GM12878 (cell line): ENCODE results near the gene MVB12B. TPM values are rescaled to one million over a fixed set of nuclear protein-coding genes. Genes with fewer than 3 reads are reported as not detected.

Experiments
- ATAC-seq: fragments of 200-7000 bp; cut with Tn5 transposase; 3 replicates; pipeline ENCODE4 v1.9.1; 2020; ENCODE audit warnings: mild to moderate bottlenecking, moderate library complexity
- BruUV-seq: library from RNA; stranded (reverse); fragments of 400-500 nt; replicated peaks from 2 replicates; lab custom pipeline; 2021; lab: Mats Ljungman, UMichigan
- CTCF ChIA-PET: fragments of 300-600 bp; sonication (Branson Sonifier 250); formaldehyde crosslinking; extraction: SDS; loops from one replicate; lab custom pipeline; 2021; ENCODE audit warnings: inconsistent platforms; lab: Yijun Ruan, JAX
- POLR2A ChIA-PET: fragments of 350-600 bp; formaldehyde crosslinking; extraction: SDS; loops from one replicate; lab custom pipeline; 2021; ENCODE audit warnings: inconsistent platforms; lab: Charles Lee
- RAD21 ChIA-PET: fragments of 300-600 bp; sonication (Branson Sonifier 250); formaldehyde crosslinking; loops from one replicate; lab custom pipeline; 2023; ENCODE audit warnings: antibody characterized with exemption; ENCODE audit not compliant: unreplicated experiment; lab: Charles Lee
- SMC1A ChIA-PET: fragments of 300-600 bp; sonication (Branson Sonifier 250); formaldehyde crosslinking; loops from one replicate; lab custom pipeline; 2023; ENCODE audit not compliant: unreplicated experiment, uncharacterized antibody; lab: Charles Lee
- DNase-seq: peaks from one replicate; pipeline ENCODE4 v3.0.0-alpha.2; 2011; ENCODE audit warnings: low read depth, low spot score
- FAIRE-seq: peaks from 3 replicates; lab custom pipeline; 2011; peaks lifted over from hg19 to GRCh38; lab: Jason Lieb, UNC
- H2AFZ ChIP-seq: 2 replicates; pipeline ENCODE4 v1.6.0; 2011; ENCODE audit warnings: low read depth, low read length, control low read depth; ENCODE audit not compliant: control insufficient read depth
- H3K27ac ChIP-seq: 2 replicates; pipeline ENCODE4 v1.5.1; 2011; ENCODE audit warnings: control low read depth; ENCODE audit not compliant: control insufficient read depth, insufficient read depth
- H3K27me3 ChIP-seq, 2 experiments: replicated peaks in 1 of 2; 2 replicates each; pipeline versions ENCODE4 v1.6.0 to v1.6.1; 2011; ENCODE audit warnings: low read length in 1 of 2; ENCODE audit not compliant: control insufficient read depth in 2 of 2, insufficient read depth in 2 of 2
- H3K36me3 ChIP-seq, 2 experiments: 2 replicates each; pipeline ENCODE4 v1.5.1; 2011; ENCODE audit warnings: low read length in 1 of 2; ENCODE audit not compliant: control insufficient read depth in 2 of 2, insufficient read depth in 2 of 2
- H3K4me1 ChIP-seq: 2 replicates; pipeline ENCODE4 v1.6.1; 2011; ENCODE audit warnings: mild to moderate bottlenecking, low read length, moderate library complexity, mixed read lengths; ENCODE audit not compliant: control insufficient read depth, insufficient read depth
- H3K4me2 ChIP-seq: 2 replicates; pipeline ENCODE4 v1.6.0; 2011; ENCODE audit warnings: control low read depth; ENCODE audit not compliant: control insufficient read depth, insufficient read depth
- H3K4me3 ChIP-seq: fragments of 200-600 bp; sonication (generic); 2 replicates; pipeline ENCODE4 v1.5.1; 2016
- H3K79me2 ChIP-seq: 2 replicates; pipeline ENCODE4 v1.6.0; 2011; ENCODE audit warnings: low read length; ENCODE audit not compliant: control insufficient read depth, insufficient read depth
- H3K9ac ChIP-seq: 2 replicates; pipeline ENCODE4 v1.8.0; 2011; ENCODE audit warnings: low read length, control low read depth, mixed read lengths; ENCODE audit not compliant: control insufficient read depth, insufficient read depth
- H3K9me3 ChIP-seq: replicated peaks from 3 replicates; pipeline ENCODE4 v1.5.1; 2011; ENCODE audit warnings: mild to moderate bottlenecking, low read length; ENCODE audit not compliant: control insufficient read depth, insufficient read depth
- H4K20me1 ChIP-seq: 2 replicates; pipeline ENCODE4 v1.6.0; 2011; ENCODE audit not compliant: control insufficient read depth, insufficient read depth
- BCL11A ChIP-seq: IDR thresholded peaks from 2 replicates; pipeline ENCODE4 v1.6.1; 2011; ENCODE audit warnings: low read depth, low read length
- E2F8 ChIP-seq: fragments of 450-650 bp; IDR thresholded peaks from 2 replicates; pipeline ENCODE4 v1.6.1; 2018; ENCODE audit warnings: mild to moderate bottlenecking, low read depth, moderate library complexity; ENCODE audit not compliant: partially characterized antibody
- GABPA ChIP-seq: IDR thresholded peaks from 2 replicates; pipeline ENCODE4 v1.6.1; 2014; ENCODE audit warnings: antibody characterized with exemption, low read depth, mild to moderate bottlenecking, inconsistent platforms
- IRF3 ChIP-seq: fragments of 450-650 bp; IDR thresholded peaks from 2 replicates; pipeline ENCODE4 v1.6.1; 2014; ENCODE audit warnings: mild to moderate bottlenecking
- JUNB ChIP-seq: IDR thresholded peaks from 2 replicates; pipeline ENCODE4 v1.6.1; 2016; ENCODE audit warnings: antibody characterized with exemption, mild to moderate bottlenecking
- MEF2A ChIP-seq: IDR thresholded peaks from 2 replicates; pipeline ENCODE4 v1.6.1; 2011; ENCODE audit warnings: low read depth, mild to moderate bottlenecking, low read length, moderate library complexity; ENCODE audit not compliant: insufficient read depth
- NBN ChIP-seq: fragments of 450-650 bp; IDR thresholded peaks from 2 replicates; pipeline ENCODE4 v1.6.1; 2016
- NFYB ChIP-seq: IDR thresholded peaks from 2 replicates; pipeline ENCODE4 v1.6.1; 2011; ENCODE audit warnings: low read depth, mild to moderate bottlenecking, low read length, improper control_type of control experiment, moderate library complexity; ENCODE audit not compliant: insufficient read depth
- PAX8 ChIP-seq: fragments of 450-650 bp; IDR thresholded peaks from 2 replicates; pipeline ENCODE4 v1.6.1; 2017; ENCODE audit warnings: mild to moderate bottlenecking, moderate library complexity
- RUNX3 ChIP-seq: IDR thresholded peaks from 2 replicates; pipeline ENCODE4 v1.6.1; 2012; ENCODE audit warnings: low read length, inconsistent platforms
- STAT3 ChIP-seq: IDR thresholded peaks from 2 replicates; pipeline ENCODE4 v1.6.1; 2011; ENCODE audit warnings: low read depth, low read length, improper control_type of control experiment
- TBL1XR1 ChIP-seq: IDR thresholded peaks from 2 replicates; pipeline ENCODE4 v1.6.1; 2012; ENCODE audit warnings: low read depth, low read length, improper control_type of control experiment
- WGBS: methylation state at CpG from one replicate; pipeline ENCODE4 v1.1.6; 2016; ENCODE audit warnings: low lambda C conversion rate; ENCODE audit not compliant: insufficient replicate concordance, insufficient coverage; ENCODE audit errors: missing lambda C conversion rate; 5-methylcytosine and 5-hydroxymethylcytosine counted together
- in situ Hi-C: fragments of 300-500 bp; cut with MboI; formaldehyde crosslinking; loops from 9 replicates; pipeline ENCODE4 v1.14.3; 2018; ENCODE audit warnings: mixed read lengths
- intact Hi-C: fragments of 100-400 bp; cut with micrococcal nuclease; formaldehyde crosslinking; loops from one replicate; pipeline ENCODE4 v1.14.2; 2022; ENCODE audit not compliant: unreplicated experiment
- polyA plus RNA-seq, 11 experiments: library from polyadenylated mRNA; depleted of rRNA in 4 of 11; unstranded in 6 of 11; stranded (reverse) in 5 of 11; fragments of >200 nt; fragmentation: Nextera tagmentation in 4 of 11; fragmentation: Illumina TruSeq in 1 of 11; extraction: Ambion mirVana in 4 of 11; extraction: Trizol in 1 of 11; gene quantifications; 1 replicate in 1 of 11; 2 replicates in 10 of 11; pipeline versions ENCODE4 v1.2.1 to v1.2.3, GENCODE V29; 2011 to 2016; ENCODE audit warnings: inconsistent platforms in 2 of 11, missing spikeins in 2 of 11, low read depth in 1 of 11
- total RNA-seq, 4 experiments: library from RNA; depleted of rRNA in 3 of 4; stranded (reverse); fragments of >200 nt in 3 of 4; fragmentation: Illumina TruSeq in 1 of 4; extraction: Trizol in 1 of 4; gene quantifications; 2 replicates each; pipeline versions ENCODE4 v1.2.1 to v1.2.3, GENCODE V29; 2013 to 2021
- TF ChIP-seq, protein P1 (sequence below): IDR thresholded peaks from 2 replicates; pipeline ENCODE4 v1.6.1; 2011; ENCODE audit warnings: borderline replicate concordance, low read depth, mild to moderate bottlenecking, moderate library complexity, mixed read lengths, low read length; ENCODE audit not compliant: insufficient read depth; ENCODE audit errors: extremely low read length
- TF ChIP-seq, protein P2 (sequence below): fragments of 450-650 bp; IDR thresholded peaks from 2 replicates; pipeline ENCODE4 v1.6.1; 2016; ENCODE audit warnings: mild to moderate bottlenecking, moderate library complexity, borderline replicate concordance

The MVB12B gene
- total and polyA plus RNA-seq, 10 of the 15 experiments (the other 5 are each of a cell fraction or from before 2014, with no cell fraction given) = 0.08 TPM; not detected in 9

GRCh38 chr9:126491568-126491879 is 164.9 kb downstream of the MVB12B start (continued):
- TF ChIP-seq MEF2A = no peak
- TF ChIP-seq GABPA = no peak
- TF ChIP-seq NBN = no peak
- TF ChIP-seq RUNX3 = no peak
- TF ChIP-seq BCL11A = no peak
- no peak for TF ChIP-seq TBL1XR1
- no peak for TF ChIP-seq JUNB
- TF ChIP-seq PAX8 = no peak
- TF ChIP-seq, all 136 proteins: peak for 0

- H3K27ac ChIP-seq = no peak overlapping the region
- no peaks in the 10 kb centered on the region for H3K79me2 ChIP-seq
- ATAC-seq = no peak
- no peak overlapping the region for H3K4me3 ChIP-seq
- H3K4me2 ChIP-seq = no peak overlapping the region
- no peak overlapping the region for H2AFZ ChIP-seq
- intact Hi-C loops = loop anchor here (1.0 to 10.0 kb wide), 5 partner anchors 95 to 1085 kb away; no protein-coding TSS in a partner anchor
- WGBS = 47% methylated on average over 10 of the region's 10 CpGs
- ChIA-PET RAD21 (interaction anchor here (0.9 to 2.2 kb wide), 4 partner anchors 19 to 1084 kb away, joined by 3 to 11 read pairs (median 6); no protein-coding TSS in a partner anchor), SMC1A (interaction anchor here (0.6 to 2.6 kb wide), 13 partner anchors 8 to 1084 kb away, joined by 3 to 15 read pairs (median 3); no protein-coding TSS in a partner anchor), CTCF (interaction anchor here (0.6 to 3.3 kb wide), 34 partner anchors 10 to 1719 kb away, joined by 3 to 31 read pairs (median 4); no protein-coding TSS in a partner anchor), POLR2A (interaction anchor here (0.6 kb wide), 1 partner anchor 669 kb away, joined by 3 read pairs; no protein-coding TSS in a partner anchor)
- H3K9ac ChIP-seq = no peak overlapping the region
- FAIRE-seq = no peak
- no TSS peak for BruUV-seq
- no peaks in the 10 kb centered on the region for H3K4me1 ChIP-seq
- no peaks in the 10 kb centered on the region for H3K36me3 ChIP-seq
- H4K20me1 ChIP-seq = no peaks in the 10 kb centered on the region
- H3K9me3 ChIP-seq = no peaks in the 10 kb centered on the region
- no peak for DNase-seq
- in situ Hi-C loops = loop anchor here (5.0 kb wide), 1 partner anchor 190 kb away; no protein-coding TSS in a partner anchor
- no peaks in the 10 kb centered on the region; a peak in 1 of 4 replicates for H3K27me3 ChIP-seq
- TF ChIP-seq IRF3 = no peak
- no peak for TF ChIP-seq E2F8
- no peak for TF ChIP-seq STAT3
- TF ChIP-seq NFYB = no peak
- TF ChIP-seq, protein P1, sequence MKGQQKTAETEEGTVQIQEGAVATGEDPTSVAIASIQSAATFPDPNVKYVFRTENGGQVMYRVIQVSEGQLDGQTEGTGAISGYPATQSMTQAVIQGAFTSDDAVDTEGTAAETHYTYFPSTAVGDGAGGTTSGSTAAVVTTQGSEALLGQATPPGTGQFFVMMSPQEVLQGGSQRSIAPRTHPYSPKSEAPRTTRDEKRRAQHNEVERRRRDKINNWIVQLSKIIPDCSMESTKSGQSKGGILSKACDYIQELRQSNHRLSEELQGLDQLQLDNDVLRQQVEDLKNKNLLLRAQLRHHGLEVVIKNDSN = no peak
- TF ChIP-seq, protein P2, sequence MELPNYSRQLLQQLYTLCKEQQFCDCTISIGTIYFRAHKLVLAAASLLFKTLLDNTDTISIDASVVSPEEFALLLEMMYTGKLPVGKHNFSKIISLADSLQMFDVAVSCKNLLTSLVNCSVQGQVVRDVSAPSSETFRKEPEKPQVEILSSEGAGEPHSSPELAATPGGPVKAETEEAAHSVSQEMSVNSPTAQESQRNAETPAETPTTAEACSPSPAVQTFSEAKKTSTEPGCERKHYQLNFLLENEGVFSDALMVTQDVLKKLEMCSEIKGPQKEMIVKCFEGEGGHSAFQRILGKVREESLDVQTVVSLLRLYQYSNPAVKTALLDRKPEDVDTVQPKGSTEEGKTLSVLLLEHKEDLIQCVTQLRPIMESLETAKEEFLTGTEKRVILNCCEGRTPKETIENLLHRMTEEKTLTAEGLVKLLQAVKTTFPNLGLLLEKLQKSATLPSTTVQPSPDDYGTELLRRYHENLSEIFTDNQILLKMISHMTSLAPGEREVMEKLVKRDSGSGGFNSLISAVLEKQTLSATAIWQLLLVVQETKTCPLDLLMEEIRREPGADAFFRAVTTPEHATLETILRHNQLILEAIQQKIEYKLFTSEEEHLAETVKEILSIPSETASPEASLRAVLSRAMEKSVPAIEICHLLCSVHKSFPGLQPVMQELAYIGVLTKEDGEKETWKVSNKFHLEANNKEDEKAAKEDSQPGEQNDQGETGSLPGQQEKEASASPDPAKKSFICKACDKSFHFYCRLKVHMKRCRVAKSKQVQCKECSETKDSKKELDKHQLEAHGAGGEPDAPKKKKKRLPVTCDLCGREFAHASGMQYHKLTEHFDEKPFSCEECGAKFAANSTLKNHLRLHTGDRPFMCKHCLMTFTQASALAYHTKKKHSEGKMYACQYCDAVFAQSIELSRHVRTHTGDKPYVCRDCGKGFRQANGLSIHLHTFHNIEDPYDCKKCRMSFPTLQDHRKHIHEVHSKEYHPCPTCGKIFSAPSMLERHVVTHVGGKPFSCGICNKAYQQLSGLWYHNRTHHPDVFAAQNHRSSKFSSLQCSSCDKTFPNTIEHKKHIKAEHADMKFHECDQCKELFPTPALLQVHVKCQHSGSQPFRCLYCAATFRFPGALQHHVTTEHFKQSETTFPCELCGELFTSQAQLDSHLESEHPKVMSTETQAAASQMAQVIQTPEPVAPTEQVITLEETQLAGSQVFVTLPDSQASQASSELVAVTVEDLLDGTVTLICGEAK = no peak
Measured at GRCh38 chr9:126491949-126492348, 165.3 kb downstream of the MVB12B start.
